ENCODE measurements around the gene PEAK1.

GRCh38 chr15:77181305-77182074, 238.4 kb downstream of the PEAK1 start:
- TF ChIP-seq POLR2A (IDR thresholded peaks at IDR 0.05; ENCODE audit: low read length) (no peak), GATA1 (IDR thresholded peaks at IDR 0.05; ENCODE audit: low read depth, low read length) (no peak)

Data from erythroblast (primary cell).